MG63 (cell line): ENCODE results near the gene FAM3B. TPM values are rescaled to one million over a fixed set of nuclear protein-coding genes. Genes with fewer than 3 reads are reported as not detected.

Experiments used
- DNase-seq: peaks from one replicate; pipeline ENCODE4 v3.0.0-alpha.2; 2020
- H3K27me3 ChIP-seq: fragments of 250-450 bp; sonication (Bioruptor Pico); 2 replicates; pipeline ENCODE4 v1.5.1; 2020; ENCODE audit warnings: mild to moderate bottlenecking, moderate library complexity
- H3K36me3 ChIP-seq: fragments of 250-450 bp; sonication (Bioruptor Pico); 2 replicates; pipeline ENCODE4 v1.5.1; 2020; ENCODE audit warnings: mild to moderate bottlenecking, moderate library complexity
- H3K4me3 ChIP-seq: fragments of 250-450 bp; sonication (Bioruptor Pico); 2 replicates; pipeline ENCODE4 v1.5.1; 2020; ENCODE audit warnings: mild to moderate bottlenecking, moderate library complexity
- H3K9me3 ChIP-seq: fragments of 250-450 bp; sonication (Bioruptor Pico); 2 replicates; pipeline ENCODE4 v1.5.1; 2020; ENCODE audit warnings: mild to moderate bottlenecking, moderate library complexity
- total RNA-seq: library from RNA; depleted of rRNA; stranded (reverse); fragments of >200 nt; shearing (Covaris generic); gene quantifications from 2 replicates; pipeline ENCODE4 v1.2.3, GENCODE V29; 2014; ENCODE audit warnings: low replicate concordance

FAM3B gene
- total RNA-seq, 1 experiment from 2014 or later = not detected

DNA sequence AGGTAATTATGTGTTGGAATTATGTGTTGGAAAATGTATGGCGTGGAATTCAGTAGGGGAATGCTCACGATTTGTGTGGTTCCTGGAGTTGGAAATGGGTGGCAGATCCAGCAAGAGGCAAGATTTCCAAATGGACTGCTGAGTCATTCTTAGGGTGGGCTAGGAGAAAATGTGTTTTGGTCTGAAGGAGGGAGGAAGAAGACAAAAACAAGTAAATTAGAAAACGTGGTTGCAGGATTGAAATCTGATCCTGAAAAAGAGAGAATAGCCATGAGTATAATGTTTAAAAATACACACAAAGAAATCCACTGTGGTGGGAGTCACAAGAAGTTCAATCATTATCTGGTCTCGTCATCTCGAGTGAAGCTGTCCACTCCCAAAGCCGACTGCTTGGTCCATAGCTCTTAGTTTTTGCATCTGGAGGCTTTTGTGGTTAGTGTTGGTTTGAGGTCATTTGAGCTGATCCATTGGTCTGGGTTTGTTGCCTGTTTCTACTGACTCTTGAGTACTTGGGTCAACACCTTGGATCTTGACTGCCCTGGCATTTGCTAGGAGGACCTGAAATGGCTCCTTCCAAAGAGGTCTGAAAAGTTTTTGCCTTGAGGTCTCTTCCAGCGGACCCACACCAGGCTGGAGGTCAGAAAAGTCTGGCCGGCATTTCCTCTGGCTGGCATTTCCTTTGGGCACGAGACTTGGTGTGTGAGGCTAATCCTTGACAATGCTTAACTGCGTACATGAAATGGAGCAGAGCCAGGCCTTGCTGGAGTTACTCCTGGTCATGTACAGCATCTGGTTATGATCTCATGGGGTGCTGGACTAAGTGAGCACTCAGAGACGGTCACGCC is 54.5 kb downstream of the FAM3B start:
- H3K9me3 ChIP-seq = no peaks in the 10 kb centered on the region
- H3K36me3 ChIP-seq = no peaks in the 10 kb centered on the region
- peak; percentile 87 for DNase-seq
- no peaks in the 10 kb centered on the region for H3K27me3 ChIP-seq
- no peak overlapping the region for H3K4me3 ChIP-seq

DNA sequence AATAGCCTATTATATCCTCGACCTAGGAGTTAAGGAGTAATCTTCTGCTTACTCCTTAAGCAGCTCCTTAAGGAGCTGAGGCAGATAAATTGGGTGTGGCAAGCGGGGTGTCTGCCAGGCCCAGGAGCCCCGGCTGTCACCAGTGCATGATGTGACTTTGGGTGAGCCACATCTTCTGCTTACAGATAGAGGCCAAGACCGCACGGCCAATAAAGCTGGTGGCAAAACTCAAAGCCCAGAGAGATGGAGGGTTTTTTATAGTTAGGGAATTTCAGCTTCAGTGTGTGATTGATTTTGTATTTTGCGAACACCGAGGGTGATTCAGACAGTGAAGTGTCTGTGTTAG is 55.1 kb downstream of the FAM3B start:
- no peaks in the 10 kb centered on the region for H3K9me3 ChIP-seq
- H3K27me3 ChIP-seq = no peaks in the 10 kb centered on the region
- H3K36me3 ChIP-seq = no peaks in the 10 kb centered on the region
- H3K4me3 ChIP-seq = no peak overlapping the region
- DNase-seq = no peak

GRCh38 chr21:41373253-41373652 is 56.7 kb downstream of the FAM3B start:
- H3K36me3 ChIP-seq = no peaks in the 10 kb centered on the region
- no peaks in the 10 kb centered on the region for H3K9me3 ChIP-seq
- H3K27me3 ChIP-seq = no peaks in the 10 kb centered on the region
- DNase-seq = no peak
- no peak overlapping the region for H3K4me3 ChIP-seq

DNA sequence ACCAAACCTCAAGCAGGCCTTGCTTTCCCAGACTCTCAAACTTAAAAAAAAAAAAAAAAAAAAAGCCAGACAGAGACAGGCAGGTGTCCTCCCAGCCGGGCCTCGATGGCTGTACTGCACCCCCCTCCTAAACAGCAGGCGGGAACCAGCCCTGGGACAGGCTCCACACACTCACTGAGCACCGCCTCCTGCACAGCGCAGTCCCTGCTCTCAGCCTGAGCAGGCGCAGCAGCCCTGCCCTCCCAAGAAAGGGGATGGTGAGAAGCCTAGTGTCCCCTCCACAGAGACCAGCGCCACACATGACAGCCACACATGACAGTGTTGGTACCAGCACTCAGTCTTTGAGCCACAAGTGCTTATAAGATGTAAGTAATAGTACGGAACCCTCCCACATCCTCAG is 57.2 kb downstream of the FAM3B start:
- no peak overlapping the region for H3K4me3 ChIP-seq
- no peaks in the 10 kb centered on the region for H3K36me3 ChIP-seq
- no peaks in the 10 kb centered on the region for H3K9me3 ChIP-seq
- H3K27me3 ChIP-seq = no peaks in the 10 kb centered on the region
- DNase-seq = no peak

DNA sequence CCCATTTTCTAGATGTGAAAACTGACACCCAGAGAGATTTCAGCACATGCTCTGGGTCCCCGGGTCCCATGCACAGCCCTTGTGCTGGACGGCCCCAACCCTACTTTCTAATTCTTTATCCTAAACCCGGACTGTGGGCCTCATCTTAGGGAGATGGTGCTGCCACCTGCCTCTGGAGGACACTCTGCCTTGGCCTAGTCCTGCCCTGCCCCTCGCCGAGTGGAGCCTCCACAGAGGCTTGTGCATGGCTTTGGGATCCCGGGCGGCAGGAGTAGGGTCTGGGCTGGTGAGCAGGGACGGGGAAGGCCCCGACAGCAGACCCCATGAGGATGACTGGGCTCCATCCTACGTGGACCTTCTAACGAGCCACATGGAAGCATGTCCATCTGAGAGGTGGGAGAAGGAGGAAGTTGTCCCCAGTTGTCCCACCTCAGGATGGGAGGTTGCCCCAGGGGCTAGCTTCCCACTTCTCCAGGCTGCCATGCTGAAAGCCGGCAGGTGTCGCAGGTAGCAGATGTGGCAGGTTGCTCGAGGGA is 57.6 kb downstream of the FAM3B start:
- Histone ChIP-seq H3K27me3 (no peaks in the 10 kb centered on the region), H3K36me3 (no peaks in the 10 kb centered on the region), H3K4me3 (no peak overlapping the region), H3K9me3 (no peaks in the 10 kb centered on the region)
- DNase-seq = no peak

DNA sequence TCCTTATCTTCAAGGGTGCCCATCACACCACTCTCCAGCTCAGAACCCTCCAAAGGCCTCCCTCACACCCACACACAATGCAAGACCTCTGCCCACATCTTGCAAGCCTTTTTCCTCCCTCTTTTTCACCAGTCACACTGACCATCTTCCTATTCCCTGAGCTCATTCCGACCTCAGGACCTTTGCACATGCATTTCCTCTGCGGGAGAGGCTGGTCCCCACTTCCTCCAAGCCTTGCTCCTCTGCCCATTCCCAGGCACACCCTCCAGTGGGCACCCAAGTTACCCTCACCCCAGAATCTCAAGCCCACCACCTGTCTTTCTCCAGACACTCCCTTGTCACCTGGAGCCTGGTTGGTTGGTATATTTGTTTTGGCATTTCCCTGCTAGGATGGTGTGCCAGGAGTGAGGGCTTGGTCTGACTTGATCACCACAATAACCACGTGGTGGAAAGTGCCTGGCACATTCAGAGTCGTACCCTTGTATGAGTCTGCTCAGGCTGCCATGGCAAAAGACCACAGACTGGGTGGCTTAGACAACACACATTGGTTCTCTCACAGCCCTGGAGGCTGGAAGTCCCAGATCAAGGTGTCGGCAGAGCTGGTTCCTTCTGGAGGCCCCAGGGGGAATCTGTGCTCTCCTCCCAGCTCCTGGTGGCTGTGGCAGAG is 58.4 kb downstream of the FAM3B start:
- Histone ChIP-seq H3K4me3 (no peak overlapping the region), H3K9me3 (no peaks in the 10 kb centered on the region), H3K27me3 (no peaks in the 10 kb centered on the region), H3K36me3 (no peaks in the 10 kb centered on the region)
- peak; percentile 49 for DNase-seq

GRCh38 chr21:41375875-41376274 is 59.3 kb downstream of the FAM3B start:
- DNase-seq = no peak
- no peaks in the 10 kb centered on the region for H3K27me3 ChIP-seq
- no peak overlapping the region for H3K4me3 ChIP-seq
- H3K36me3 ChIP-seq = no peaks in the 10 kb centered on the region
- no peaks in the 10 kb centered on the region for H3K9me3 ChIP-seq

DNA sequence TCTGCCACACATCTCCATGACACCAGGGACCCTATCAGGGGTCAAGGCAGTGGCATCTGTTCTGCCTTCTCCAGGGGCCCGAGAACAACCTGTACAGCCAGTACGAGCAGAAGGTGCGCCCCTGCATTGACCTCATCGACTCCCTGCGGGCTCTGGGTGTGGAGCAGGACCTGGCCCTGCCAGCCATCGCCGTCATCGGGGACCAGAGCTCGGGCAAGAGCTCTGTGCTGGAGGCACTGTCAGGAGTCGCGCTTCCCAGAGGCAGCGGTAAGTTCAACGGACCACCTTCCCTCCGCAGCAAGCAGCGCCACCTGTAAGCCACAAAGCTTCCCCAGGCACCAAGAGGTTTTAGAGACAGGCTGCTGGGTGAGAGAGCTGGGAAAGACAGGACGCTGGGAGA is 61.1 kb downstream of the FAM3B start:
- Histone ChIP-seq H3K4me3 (no peak overlapping the region), H3K36me3 (no peaks in the 10 kb centered on the region), H3K9me3 (no peaks in the 10 kb centered on the region), H3K27me3 (no peaks in the 10 kb centered on the region)
- no peak for DNase-seq

- no peaks in the 10 kb centered on the region for H3K27me3 ChIP-seq
- no peaks in the 10 kb centered on the region for H3K36me3 ChIP-seq
- no peak for DNase-seq
- H3K4me3 ChIP-seq = no peak overlapping the region
- H3K9me3 ChIP-seq = no peaks in the 10 kb centered on the region
Observed at GRCh38 chr21:41378849-41379248, 62.2 kb downstream of the FAM3B start.

DNA sequence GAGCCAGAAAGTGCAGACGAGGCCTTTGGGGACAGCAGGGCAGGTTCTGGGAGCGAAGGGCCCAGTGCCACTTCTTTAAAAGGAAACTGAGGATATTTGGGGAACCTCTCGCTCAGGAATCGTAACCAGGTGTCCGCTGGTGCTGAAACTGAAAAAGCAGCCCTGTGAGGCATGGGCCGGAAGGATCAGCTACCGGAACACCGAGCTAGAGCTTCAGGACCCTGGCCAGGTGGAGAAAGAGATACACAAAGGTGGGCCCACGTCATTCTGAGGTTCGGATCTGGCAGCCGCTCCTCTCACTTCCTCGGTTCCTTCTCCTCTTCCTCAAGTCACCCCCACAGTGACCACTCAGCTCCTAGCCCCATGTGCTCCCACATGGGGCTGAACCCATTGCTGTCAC is 63.3 kb downstream of the FAM3B start:
- no peak for DNase-seq
- Histone ChIP-seq H3K9me3 (no peaks in the 10 kb centered on the region), H3K27me3 (no peaks in the 10 kb centered on the region), H3K4me3 (no peak overlapping the region), H3K36me3 (no peaks in the 10 kb centered on the region)

DNA sequence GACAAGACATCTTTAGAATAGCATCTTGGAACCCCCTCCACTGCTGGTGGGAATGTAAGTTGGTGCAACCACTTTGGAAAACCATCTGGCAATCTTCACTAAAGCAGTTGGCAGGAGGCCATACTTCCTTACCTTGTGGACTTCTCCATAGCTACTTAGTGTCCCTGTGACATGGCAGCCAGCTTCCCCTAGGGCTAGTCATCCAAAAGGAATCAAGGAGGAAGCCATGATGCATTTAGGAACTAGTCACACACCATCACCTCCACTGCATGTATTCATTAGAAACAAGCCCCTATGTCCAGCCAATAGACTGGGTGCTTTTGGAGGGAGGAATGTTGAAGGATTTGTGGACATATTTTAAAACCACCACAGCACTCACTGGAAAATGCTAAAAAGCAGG is 65.1 kb downstream of the FAM3B start:
- Histone ChIP-seq H3K36me3 (no peaks in the 10 kb centered on the region), H3K9me3 (no peaks in the 10 kb centered on the region)
- DNase-seq = no peak

DNA sequence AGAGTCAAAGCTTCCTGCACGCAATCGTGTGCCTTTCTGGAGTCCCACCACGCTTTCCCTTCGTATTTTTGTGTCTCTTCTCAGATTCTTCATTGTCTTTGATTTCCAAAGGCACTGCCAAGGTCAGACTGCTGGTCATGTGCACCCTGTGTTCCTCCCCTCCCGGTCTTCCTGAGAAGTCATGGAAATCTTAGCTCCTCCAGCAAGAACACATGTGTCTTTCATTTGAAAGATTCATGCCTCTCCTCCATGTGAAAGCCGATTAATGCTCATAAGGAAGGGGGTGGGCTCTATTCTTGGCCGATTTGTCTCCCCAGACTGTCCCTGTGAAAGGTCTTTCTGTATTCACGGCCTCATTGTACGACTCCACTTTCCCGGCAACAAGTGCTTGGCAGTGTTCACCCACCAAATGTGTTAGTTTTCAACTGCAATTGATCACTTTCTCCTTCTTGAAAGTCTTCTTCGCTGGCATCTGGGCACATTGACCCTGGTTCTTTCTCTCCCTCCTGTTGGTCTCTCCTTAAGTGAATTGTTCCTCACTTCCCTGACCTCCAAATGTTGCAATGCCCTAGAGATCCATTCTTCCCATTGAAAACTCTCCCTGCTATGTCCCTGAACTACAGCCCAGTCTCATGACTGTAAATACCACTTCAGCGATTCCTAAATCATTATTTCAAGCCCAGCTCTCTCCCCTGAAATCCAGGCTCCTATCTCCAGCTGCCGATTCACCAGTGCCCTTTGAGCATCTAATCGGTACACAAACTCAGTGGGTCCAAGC is 70.6 kb downstream of the FAM3B start:
- Histone ChIP-seq H3K4me3 (no peak overlapping the region), H3K27me3 (no peaks in the 10 kb centered on the region), H3K9me3 (no peaks in the 10 kb centered on the region), H3K36me3 (no peaks in the 10 kb centered on the region)
- DNase-seq = no peak

More for the DNA sequence above, 65.1 kb downstream of the FAM3B start:
- Histone ChIP-seq H3K4me3 (no peak overlapping the region), H3K27me3 (no peaks in the 10 kb centered on the region)

GRCh38 chr21:41387824-41388223 is 71.2 kb downstream of the FAM3B start:
- Histone ChIP-seq H3K4me3 (no peak overlapping the region), H3K27me3 (no peaks in the 10 kb centered on the region), H3K36me3 (no peaks in the 10 kb centered on the region), H3K9me3 (no peaks in the 10 kb centered on the region)
- DNase-seq = no peak

GRCh38 chr21:41388259-41388658 is 71.7 kb downstream of the FAM3B start:
- H3K4me3 ChIP-seq = no peak overlapping the region
- H3K9me3 ChIP-seq = no peaks in the 10 kb centered on the region
- H3K27me3 ChIP-seq = no peaks in the 10 kb centered on the region
- no peak for DNase-seq
- no peaks in the 10 kb centered on the region for H3K36me3 ChIP-seq

- Histone ChIP-seq H3K27me3 (no peaks in the 10 kb centered on the region), H3K4me3 (no peak overlapping the region), H3K9me3 (no peaks in the 10 kb centered on the region), H3K36me3 (no peaks in the 10 kb centered on the region)
- DNase-seq = no peak
Observed at GRCh38 chr21:41390043-41390639, 73.5 kb downstream of the FAM3B start.

GRCh38 chr21:41393876-41394465 is 77.4 kb downstream of the FAM3B start:
- no peaks in the 10 kb centered on the region for H3K9me3 ChIP-seq
- H3K36me3 ChIP-seq = no peaks in the 10 kb centered on the region
- no peak overlapping the region for H3K4me3 ChIP-seq
- DNase-seq = no peak
- no peaks in the 10 kb centered on the region for H3K27me3 ChIP-seq
